K562 treated with DMSO at 1 percent for 12 hours (cell line): ENCODE measurements around the gene MSL1. TPM values are rescaled to one million over a fixed set of nuclear protein-coding genes. Genes with fewer than 3 reads are reported as not detected.

ENCODE experiments used
- total RNA-seq: library from RNA; unstranded; fragments of 300-600 nt; gene quantifications from 2 replicates; pipeline ENCODE4 v1.2.3, GENCODE V29; 2022; ENCODE audit not compliant: insufficient read depth

The MSL1 gene
- total RNA-seq: 16.3 and 47.9 TPM in 2 replicates

GRCh38 chr17:40121181-40122135 lies at the start of gene MSL1:
Gene MSL1, plus strand, starts transcription at chr17:40121971. Its CDS starts 642 bp downstream, at chr17:40122613.

GRCh38 chr17:40100419-40100668 lies 21.4 kb upstream of the MSL1 start, which contains the start of gene NR1D1:
Gene NR1D1, minus strand, starts transcription at chr17:40100589. Its CDS starts 495 bp downstream, at chr17:40100094.

GRCh38 chr17:40177275-40177874 lies 55.6 kb downstream of the MSL1 start, which contains the start of gene RAPGEFL1:
Gene RAPGEFL1, plus strand, starts transcription at chr17:40177470. Its CDS starts 392 bp downstream, at chr17:40177862.

Other genes starting within 250 kb of the MSL1 start
- 4.8 and 13.7 TPM in 2 replicates for gene GSDMB, start 203.3 kb upstream of the MSL1 start, total RNA-seq
- gene ORMDL3, start 194.4 kb upstream of the MSL1 start, total RNA-seq: 20.5 and 42.5 TPM in 2 replicates
- not detected in 2 replicates for gene LRRC3C, start 194.2 kb upstream of the MSL1 start, total RNA-seq
- gene GSDMA, start 159.0 kb upstream of the MSL1 start, total RNA-seq: not detected in 2 replicates
- 155 and 233 TPM in 2 replicates for gene PSMD3, start 141.2 kb upstream of the MSL1 start, total RNA-seq
- not detected in 2 replicates for gene CSF3, start 106.5 kb upstream of the MSL1 start, total RNA-seq
- 51.2 and 88.5 TPM in 2 replicates for gene MED24, start 67.6 kb upstream of the MSL1 start, total RNA-seq
- gene THRA, start 59.0 kb upstream of the MSL1 start, total RNA-seq: 9.5 and 19.3 TPM in 2 replicates
- gene NR1D1, start 21.4 kb upstream of the MSL1 start, total RNA-seq: 3.3 and 4.5 TPM in 2 replicates
- gene CASC3, start 18.6 kb downstream of the MSL1 start, total RNA-seq: 26.8 and 47.2 TPM in 2 replicates
- 1.7 and 2.6 TPM in 2 replicates for gene RAPGEFL1, start 55.5 kb downstream of the MSL1 start, total RNA-seq
- 5.3 and 17.2 TPM in 2 replicates for gene WIPF2, start 97.3 kb downstream of the MSL1 start, total RNA-seq
- 37.4 and 75.2 TPM in 2 replicates for gene CDC6, start 165.9 kb downstream of the MSL1 start, total RNA-seq
- gene RARA, start 187.2 kb downstream of the MSL1 start, total RNA-seq: 9.3 and 24.9 TPM in 2 replicates
- gene GJD3, start 242.8 kb downstream of the MSL1 start, total RNA-seq: 11.4 and 17.5 TPM in 2 replicates